A549 (cell line): Measurements from ENCODE around the gene EMP3.

Experiments
- HEYL ChIP-seq: fragments of 250-450 bp; sonication (Bioruptor Pico); IDR thresholded peaks from 2 replicates; pipeline ENCODE4 v1.8.0; 2021; ENCODE audit warnings: mild to moderate bottlenecking, moderate library complexity
- TF ChIP-seq, protein P1 (sequence below): fragments of >200 bp; sonication (Bioruptor Twin); formaldehyde crosslinking; IDR thresholded peaks from 3 replicates; pipeline ENCODE4 v1.5.1; 2016
- TF ChIP-seq, protein P2 (sequence below): IDR thresholded peaks from 2 replicates; pipeline ENCODE4 v1.6.1; 2012

GRCh38 chr19:48333467-48334384, 8.4 kb downstream of the EMP3 start:
- TF ChIP-seq, protein P1, sequence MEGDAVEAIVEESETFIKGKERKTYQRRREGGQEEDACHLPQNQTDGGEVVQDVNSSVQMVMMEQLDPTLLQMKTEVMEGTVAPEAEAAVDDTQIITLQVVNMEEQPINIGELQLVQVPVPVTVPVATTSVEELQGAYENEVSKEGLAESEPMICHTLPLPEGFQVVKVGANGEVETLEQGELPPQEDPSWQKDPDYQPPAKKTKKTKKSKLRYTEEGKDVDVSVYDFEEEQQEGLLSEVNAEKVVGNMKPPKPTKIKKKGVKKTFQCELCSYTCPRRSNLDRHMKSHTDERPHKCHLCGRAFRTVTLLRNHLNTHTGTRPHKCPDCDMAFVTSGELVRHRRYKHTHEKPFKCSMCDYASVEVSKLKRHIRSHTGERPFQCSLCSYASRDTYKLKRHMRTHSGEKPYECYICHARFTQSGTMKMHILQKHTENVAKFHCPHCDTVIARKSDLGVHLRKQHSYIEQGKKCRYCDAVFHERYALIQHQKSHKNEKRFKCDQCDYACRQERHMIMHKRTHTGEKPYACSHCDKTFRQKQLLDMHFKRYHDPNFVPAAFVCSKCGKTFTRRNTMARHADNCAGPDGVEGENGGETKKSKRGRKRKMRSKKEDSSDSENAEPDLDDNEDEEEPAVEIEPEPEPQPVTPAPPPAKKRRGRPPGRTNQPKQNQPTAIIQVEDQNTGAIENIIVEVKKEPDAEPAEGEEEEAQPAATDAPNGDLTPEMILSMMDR: peak; percentile 96
- TF ChIP-seq, protein P2, sequence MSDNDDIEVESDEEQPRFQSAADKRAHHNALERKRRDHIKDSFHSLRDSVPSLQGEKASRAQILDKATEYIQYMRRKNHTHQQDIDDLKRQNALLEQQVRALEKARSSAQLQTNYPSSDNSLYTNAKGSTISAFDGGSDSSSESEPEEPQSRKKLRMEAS: peak; percentile 96
- no peak for TF ChIP-seq HEYL (CRISPR knock-in tag)
